ENCODE data around the gene SOAT1. TPM values are rescaled to one million over a fixed set of nuclear protein-coding genes. Genes with fewer than 3 reads are reported as not detected.
"Not testable (repeated sequence)": the region's sequence is repeated elsewhere in the genome, so short reads cannot be mapped to it uniquely, and the experiment has no call there.

SOAT1 gene
- total and polyA plus RNA-seq, 10 donors = 5.5 to 47.6 (median 29.5) TPM

GRCh38 chr1:179264507-179264906, 29.1 kb upstream of the SOAT1 start:
- no peaks in the 10 kb centered on the region for H3K9me3 ChIP-seq
- no peaks in the 10 kb centered on the region for H3K4me1 ChIP-seq
- H3K27ac ChIP-seq = no peak overlapping the region
- intact Hi-C loops (cut with DNase I; ENCODE audit: low total_unique reads) = no loop called here
- H3K4me3 ChIP-seq = no peak overlapping the region
- H3K36me3 ChIP-seq = no peaks in the 10 kb centered on the region
- no peak for TF ChIP-seq CTCF (IDR thresholded peaks at IDR 0.05 in 8 of 11, conservative IDR thresholded peaks at IDR 0.05 in 3 of 11)
- TF ChIP-seq POLR2AphosphoS5 (IDR thresholded peaks at IDR 0.05) = no peak
- no peak for TF ChIP-seq POLR2A (IDR thresholded peaks at IDR 0.05)
- no peak for DNase-seq
- WGBS, 5 donors = 74 to 83% (median 76%) methylated on average over 3 of the region's 3 CpGs
- no peaks in the 10 kb centered on the region for H3K27me3 ChIP-seq (replicated peaks in 1 of 7)

GRCh38 chr1:179269071-179269470, 24.5 kb upstream of the SOAT1 start:
- no peaks in the 10 kb centered on the region for H3K27me3 ChIP-seq (replicated peaks in 1 of 7)
- DNase-seq = no peak
- H3K9me3 ChIP-seq = no peaks in the 10 kb centered on the region
- no peaks in the 10 kb centered on the region for H3K36me3 ChIP-seq
- no peak for TF ChIP-seq POLR2A (IDR thresholded peaks at IDR 0.05)
- no peak for TF ChIP-seq POLR2AphosphoS5 (IDR thresholded peaks at IDR 0.05)
- TF ChIP-seq CTCF (IDR thresholded peaks at IDR 0.05 in 8 of 11, conservative IDR thresholded peaks at IDR 0.05 in 3 of 11) = no peak
- H3K27ac ChIP-seq = no peak overlapping the region
- intact Hi-C loops (cut with DNase I; ENCODE audit: low total_unique reads) = no loop called here
- no peak overlapping the region for H3K4me3 ChIP-seq
- H3K4me1 ChIP-seq = no peaks in the 10 kb centered on the region

GRCh38 chr1:179274424-179274823, 19.2 kb upstream of the SOAT1 start:
- H3K4me1 ChIP-seq; H3K27ac ChIP-seq; DNase-seq; intact Hi-C loops (cut with DNase I; ENCODE audit: low total_unique reads); H3K36me3 ChIP-seq; H3K4me3 ChIP-seq; H3K27me3 ChIP-seq (replicated peaks in 1 of 7): not testable (repeated sequence)
- H3K9me3 ChIP-seq = peaks cover 0 to 11% (median 10%) of the 10 kb centered on the region in 8 donors
- 86 to 91% (median 87%) methylated on average over 5 of the region's 5 CpGs for WGBS, 5 donors

GRCh38 chr1:179278920-179279319, 14.7 kb upstream of the SOAT1 start:
- no peak for DNase-seq
- intact Hi-C loops (cut with DNase I; ENCODE audit: low total_unique reads) = no loop called here
- 93 to 99% (median 94%) methylated on average over 5 of the region's 5 CpGs for WGBS, 5 donors
- TF ChIP-seq CTCF (IDR thresholded peaks at IDR 0.05 in 8 of 11, conservative IDR thresholded peaks at IDR 0.05 in 3 of 11) (no peak), POLR2AphosphoS5 (IDR thresholded peaks at IDR 0.05) (no peak), POLR2A (IDR thresholded peaks at IDR 0.05) (no peak)
- no peaks in the 10 kb centered on the region for H3K27me3 ChIP-seq (replicated peaks in 1 of 7)
- no peaks in the 10 kb centered on the region for H3K4me1 ChIP-seq
- H3K9me3 ChIP-seq = peaks cover 0 to 19% (median 15%) of the 10 kb centered on the region in 8 donors
- no peak overlapping the region for H3K27ac ChIP-seq
- H3K36me3 ChIP-seq = no peaks in the 10 kb centered on the region
- H3K4me3 ChIP-seq = no peak overlapping the region

- no peak for DNase-seq
- 77 to 89% (median 84%) methylated on average over 2 of the region's 2 CpGs for WGBS, 5 donors
- Histone ChIP-seq H3K27me3 (replicated peaks in 1 of 7) (no peaks in the 10 kb centered on the region), H3K9me3 (peaks cover 0 to 12% (median 10%) of the 10 kb centered on the region in 8 donors), H3K4me1 (no peaks in the 10 kb centered on the region), H3K4me3 (no peak overlapping the region), H3K36me3 (no peaks in the 10 kb centered on the region), H3K27ac (no peak overlapping the region)
- TF ChIP-seq CTCF (IDR thresholded peaks at IDR 0.05 in 8 of 11, conservative IDR thresholded peaks at IDR 0.05 in 3 of 11) (no peak), POLR2AphosphoS5 (IDR thresholded peaks at IDR 0.05) (no peak), POLR2A (IDR thresholded peaks at IDR 0.05) (no peak)
- intact Hi-C loops (cut with DNase I; ENCODE audit: low total_unique reads) = no loop called here
Measured at GRCh38 chr1:179283992-179284391, 9.6 kb upstream of the SOAT1 start.
